HEK293T (cell line): ENCODE data around the gene CCDC187.

Experiments
- CTBP1 ChIP-seq: fragments of 450-650 bp; IDR thresholded peaks from 2 replicates; pipeline ENCODE4 v1.6.1; 2016; ENCODE audit warnings: borderline replicate concordance
- FOXM1 ChIP-seq: fragments of 450-650 bp; IDR thresholded peaks from 2 replicates; pipeline ENCODE4 v1.6.1; 2017; ENCODE audit warnings: mild to moderate bottlenecking, borderline replicate concordance
- HDGF ChIP-seq: fragments of 450-650 bp; IDR thresholded peaks from 2 replicates; pipeline ENCODE4 v1.6.1; 2017; ENCODE audit warnings: antibody characterized with exemption, borderline replicate concordance
- SP1 ChIP-seq: fragments of 450-650 bp; IDR thresholded peaks from 2 replicates; pipeline ENCODE4 v1.6.1; 2017
- TF ChIP-seq, protein P1 (sequence below): fragments of 450-650 bp; IDR thresholded peaks from 2 replicates; pipeline ENCODE4 v1.6.1; 2016

DNA sequence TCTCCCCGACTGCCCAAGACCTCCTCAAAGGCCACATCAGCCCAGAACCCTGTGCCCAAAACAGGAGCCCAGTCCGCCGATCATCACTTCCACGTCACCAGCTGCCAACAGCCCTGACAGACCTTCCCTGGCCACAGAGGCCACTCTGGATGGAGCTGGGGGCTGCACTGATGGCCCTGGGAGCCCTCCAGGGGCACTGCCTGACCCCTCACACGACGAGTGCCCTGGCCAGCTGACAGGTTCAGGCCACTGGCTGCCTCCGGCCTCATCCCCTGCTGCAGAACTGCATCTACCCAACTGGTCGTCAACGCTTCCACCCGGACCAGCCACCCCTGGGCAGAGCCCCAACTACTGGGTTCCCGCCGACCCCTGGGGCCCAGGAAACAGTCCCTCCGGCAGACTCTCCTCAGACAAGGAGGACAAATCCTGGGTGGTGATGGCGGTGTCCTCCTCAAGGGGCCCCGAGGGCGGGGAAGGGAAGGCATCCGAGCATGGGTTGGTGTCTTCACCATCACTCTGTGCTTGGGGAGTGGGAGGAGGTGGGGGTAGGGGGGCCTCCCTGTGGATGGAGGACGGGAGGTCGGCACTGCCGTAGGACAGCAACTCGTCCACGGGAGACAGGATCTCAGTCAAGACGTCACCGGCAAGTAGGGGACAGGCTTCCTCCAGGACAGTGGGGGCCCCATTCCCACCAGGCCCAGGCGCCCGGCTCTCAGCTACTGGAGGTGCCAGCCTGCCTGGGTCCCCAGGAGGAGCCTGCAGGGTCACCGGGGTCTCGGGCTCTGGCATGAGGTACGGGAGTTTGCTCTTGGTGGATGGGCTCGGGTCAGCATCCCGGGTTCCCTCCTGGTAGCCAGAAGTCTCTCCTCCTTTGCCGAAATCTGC lies 50.4 kb downstream of the CCDC187 start:
- TF ChIP-seq SP1 (no peak), HDGF (no peak), FOXM1 (no peak), CTBP1 (no peak)
- TF ChIP-seq, protein P1, sequence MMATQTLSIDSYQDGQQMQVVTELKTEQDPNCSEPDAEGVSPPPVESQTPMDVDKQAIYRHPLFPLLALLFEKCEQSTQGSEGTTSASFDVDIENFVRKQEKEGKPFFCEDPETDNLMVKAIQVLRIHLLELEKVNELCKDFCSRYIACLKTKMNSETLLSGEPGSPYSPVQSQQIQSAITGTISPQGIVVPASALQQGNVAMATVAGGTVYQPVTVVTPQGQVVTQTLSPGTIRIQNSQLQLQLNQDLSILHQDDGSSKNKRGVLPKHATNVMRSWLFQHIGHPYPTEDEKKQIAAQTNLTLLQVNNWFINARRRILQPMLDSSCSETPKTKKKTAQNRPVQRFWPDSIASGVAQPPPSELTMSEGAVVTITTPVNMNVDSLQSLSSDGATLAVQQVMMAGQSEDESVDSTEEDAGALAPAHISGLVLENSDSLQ: no peak
